Smooth muscle cell of the coronary artery (primary cell): ENCODE data around the gene FAS. TPM values are rescaled to one million over a fixed set of nuclear protein-coding genes. Genes with fewer than 3 reads are reported as not detected.

ENCODE experiments used
- total RNA-seq: library from RNA; depleted of rRNA; stranded (reverse); fragments of >200 nt; gene quantifications from 2 replicates; pipeline ENCODE4 v1.2.3, GENCODE V29; 2014; ENCODE audit warnings: low replicate concordance

FAS gene
- total RNA-seq = 60.1 and 108 TPM in 2 replicates

DNA sequence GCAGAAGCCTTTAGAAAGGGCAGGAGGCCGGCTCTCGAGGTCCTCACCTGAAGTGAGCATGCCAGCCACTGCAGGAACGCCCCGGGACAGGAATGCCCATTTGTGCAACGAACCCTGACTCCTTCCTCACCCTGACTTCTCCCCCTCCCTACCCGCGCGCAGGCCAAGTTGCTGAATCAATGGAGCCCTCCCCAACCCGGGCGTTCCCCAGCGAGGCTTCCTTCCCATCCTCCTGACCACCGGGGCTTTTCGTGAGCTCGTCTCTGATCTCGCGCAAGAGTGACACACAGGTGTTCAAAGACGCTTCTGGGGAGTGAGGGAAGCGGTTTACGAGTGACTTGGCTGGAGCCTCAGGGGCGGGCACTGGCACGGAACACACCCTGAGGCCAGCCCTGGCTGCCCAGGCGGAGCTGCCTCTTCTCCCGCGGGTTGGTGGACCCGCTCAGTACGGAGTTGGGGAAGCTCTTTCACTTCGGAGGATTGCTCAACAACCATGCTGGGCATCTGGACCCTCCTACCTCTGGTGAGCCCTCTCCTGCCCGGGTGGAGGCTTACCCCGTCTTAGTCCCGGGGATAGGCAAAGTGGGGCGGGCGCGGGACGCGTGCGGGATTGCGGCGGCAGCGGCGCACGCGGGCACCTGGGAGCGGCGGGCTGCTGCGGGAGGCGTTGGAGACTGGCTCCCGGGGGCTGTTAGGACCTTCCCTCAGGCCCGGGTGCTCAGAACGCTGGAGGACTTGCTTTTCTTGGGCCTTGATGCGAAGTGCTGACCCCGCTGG is at the start of gene FAS:
TSS of gene FAS (plus strand) at position 415 of the 777 bp plus-strand sequence. CDS start at position 494, 79 bp downstream.

DNA sequence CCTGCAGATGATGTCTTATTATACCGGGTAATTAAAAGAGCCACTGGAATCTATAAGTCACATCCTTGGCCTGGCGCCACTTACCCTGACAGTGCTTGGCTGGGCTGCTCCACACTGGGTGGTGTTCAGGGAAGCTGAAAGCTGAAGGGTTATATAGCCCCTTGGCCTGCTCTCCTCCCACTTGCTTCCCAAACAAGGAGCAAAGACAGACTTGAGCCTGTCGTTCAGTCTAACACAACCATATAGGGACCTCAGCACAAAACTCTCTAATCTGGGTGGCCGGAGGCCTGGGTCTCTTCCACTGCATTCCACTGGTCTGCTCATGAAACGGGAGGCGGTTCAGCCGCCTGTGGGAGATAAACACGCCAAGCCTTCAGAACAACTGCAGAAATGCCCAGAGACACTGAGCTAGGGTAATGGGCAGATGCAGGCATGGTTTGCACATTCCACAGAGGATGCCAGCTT is 37.9 kb upstream of the FAS start, which contains the start of gene ACTA2:
TSS of gene ACTA2 (minus strand) at position 127 of the 465 bp plus-strand sequence. CDS start 3,843 bp downstream, outside the sequence.

Other genes with a start within 250 kb of the FAS start
- not detected in 2 replicates for gene LIPN, start 230.8 kb upstream of the FAS start, total RNA-seq
- gene LIPM, start 188.1 kb upstream of the FAS start, total RNA-seq = not detected in 2 replicates
- gene ANKRD22, start 139.0 kb upstream of the FAS start, total RNA-seq = not detected in 2 replicates
- gene STAMBPL1, start 110.6 kb upstream of the FAS start, total RNA-seq = 8.3 and 29.6 TPM in 2 replicates
- gene ACTA2, start 38.0 kb upstream of the FAS start, total RNA-seq = 131 and 480 TPM in 2 replicates
- gene CH25H, start 216.5 kb downstream of the FAS start, total RNA-seq = 3.3 and 5.2 TPM in 2 replicates